Nephron progenitor cell (in vitro differentiated cells): ENCODE results near the gene SPATA20.

Experiments
- DNase-seq: peaks from one replicate; pipeline ENCODE4 v3.0.0; 2021
- H3K27ac Mint-ChIP-seq: 2 replicates; pipeline ENCODE4 v1.8.0; 2021; ENCODE audit warnings: mild to moderate bottlenecking, moderate library complexity, mixed read lengths
- H3K27me3 Mint-ChIP-seq: 2 replicates; pipeline ENCODE4 v1.8.0; 2021; ENCODE audit warnings: mild to moderate bottlenecking, low read depth, mixed read lengths; ENCODE audit not compliant: poor library complexity
- H3K36me3 Mint-ChIP-seq: 2 replicates; pipeline ENCODE4 v1.8.0; 2021; ENCODE audit warnings: low read depth, mixed read lengths
- H3K4me1 Mint-ChIP-seq: 2 replicates; pipeline ENCODE4 v1.8.0; 2021; ENCODE audit warnings: mixed read lengths
- H3K4me3 Mint-ChIP-seq: 2 replicates; pipeline ENCODE4 v1.8.0; 2021; ENCODE audit warnings: mild to moderate bottlenecking, moderate library complexity, mixed read lengths
- H3K9me3 Mint-ChIP-seq: 2 replicates; pipeline ENCODE4 v1.8.0; 2021; ENCODE audit warnings: mild to moderate bottlenecking, moderate library complexity, mixed read lengths
- CTCF ChIP-seq: fragments of 200-600 bp; sonication (generic); IDR thresholded peaks from 2 replicates; pipeline ENCODE4 v1.5.0; 2021; ENCODE audit warnings: antibody characterized with exemption

The SPATA20 gene

GRCh38 chr17:50562242-50563091, 15.5 kb downstream of the SPATA20 start:
- DNase-seq: no peak
- Mint-ChIP-seq H3K9me3 (no peaks in the 10 kb centered on the region), H3K4me1 (peaks cover 74% of the 10 kb centered on the region), H3K4me3 (peak overlapping the region; percentile 71), H3K36me3 (no peaks in the 10 kb centered on the region), H3K27ac (no peak overlapping the region), H3K27me3 (peaks cover 92% of the 10 kb centered on the region)
- TF ChIP-seq CTCF: no peak

GRCh38 chr17:50563092-50563511, 16.1 kb downstream of the SPATA20 start:
- no peak overlapping the region for H3K4me3 Mint-ChIP-seq
- H3K27ac Mint-ChIP-seq: no peak overlapping the region
- H3K36me3 Mint-ChIP-seq: no peaks in the 10 kb centered on the region
- no peak for TF ChIP-seq CTCF
- no peak for DNase-seq
- H3K9me3 Mint-ChIP-seq: no peaks in the 10 kb centered on the region
- peaks cover 89% of the 10 kb centered on the region for H3K27me3 Mint-ChIP-seq
- peaks cover 74% of the 10 kb centered on the region for H3K4me1 Mint-ChIP-seq

- Mint-ChIP-seq H3K9me3 (no peaks in the 10 kb centered on the region), H3K27ac (peak overlapping the region; percentile 69), H3K36me3 (no peaks in the 10 kb centered on the region), H3K4me3 (peak overlapping the region; percentile 60), H3K4me1 (peaks cover 80% of the 10 kb centered on the region), H3K27me3 (peaks cover 74% of the 10 kb centered on the region)
- no peak for DNase-seq
- TF ChIP-seq CTCF: no peak
These were observed 17.9 kb downstream of the SPATA20 start for GRCh38 chr17:50564916-50565315.

- H3K4me3 Mint-ChIP-seq: peak overlapping the region; percentile 53
- no peaks in the 10 kb centered on the region for H3K9me3 Mint-ChIP-seq
- no peaks in the 10 kb centered on the region for H3K36me3 Mint-ChIP-seq
- no peak for DNase-seq
- H3K27me3 Mint-ChIP-seq: peaks cover 69% of the 10 kb centered on the region
- H3K4me1 Mint-ChIP-seq: peaks cover 83% of the 10 kb centered on the region
- no peak overlapping the region for H3K27ac Mint-ChIP-seq
- no peak for TF ChIP-seq CTCF
These were observed 18.7 kb downstream of the SPATA20 start for GRCh38 chr17:50565402-50566350.

DNA sequence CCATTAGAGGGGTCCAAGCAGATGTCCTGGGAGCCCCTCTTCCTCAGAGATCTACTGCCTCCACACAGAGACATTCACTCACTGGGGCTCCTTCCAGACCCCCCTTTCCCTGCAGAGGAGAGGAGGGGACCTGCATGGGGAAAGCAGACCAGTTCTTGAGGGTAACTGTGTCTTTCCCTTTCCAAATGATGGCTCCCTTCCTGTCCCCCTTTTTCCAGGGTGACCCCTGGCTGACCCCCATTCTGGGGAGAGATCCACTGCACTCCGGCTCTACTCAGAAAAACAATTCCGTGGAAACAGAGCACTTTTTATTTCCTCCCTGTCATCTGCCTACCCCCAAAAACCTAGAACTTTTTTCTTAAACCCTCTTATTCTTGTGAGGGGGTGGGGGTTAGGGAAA, 19.9 kb downstream of the SPATA20 start:
- no peak overlapping the region for H3K27ac Mint-ChIP-seq
- no peaks in the 10 kb centered on the region for H3K36me3 Mint-ChIP-seq
- no peak overlapping the region for H3K4me3 Mint-ChIP-seq
- no peak for DNase-seq
- TF ChIP-seq CTCF: no peak
- H3K9me3 Mint-ChIP-seq: no peaks in the 10 kb centered on the region
- H3K27me3 Mint-ChIP-seq: peaks cover 65% of the 10 kb centered on the region
- peaks cover 94% of the 10 kb centered on the region for H3K4me1 Mint-ChIP-seq
